ENCODE data around the gene TPM3.
"Not testable (repeated sequence)": the region's sequence is repeated elsewhere in the genome, so short reads cannot be mapped to it uniquely, and the experiment has no call there.

Gene TPM3

DNA sequence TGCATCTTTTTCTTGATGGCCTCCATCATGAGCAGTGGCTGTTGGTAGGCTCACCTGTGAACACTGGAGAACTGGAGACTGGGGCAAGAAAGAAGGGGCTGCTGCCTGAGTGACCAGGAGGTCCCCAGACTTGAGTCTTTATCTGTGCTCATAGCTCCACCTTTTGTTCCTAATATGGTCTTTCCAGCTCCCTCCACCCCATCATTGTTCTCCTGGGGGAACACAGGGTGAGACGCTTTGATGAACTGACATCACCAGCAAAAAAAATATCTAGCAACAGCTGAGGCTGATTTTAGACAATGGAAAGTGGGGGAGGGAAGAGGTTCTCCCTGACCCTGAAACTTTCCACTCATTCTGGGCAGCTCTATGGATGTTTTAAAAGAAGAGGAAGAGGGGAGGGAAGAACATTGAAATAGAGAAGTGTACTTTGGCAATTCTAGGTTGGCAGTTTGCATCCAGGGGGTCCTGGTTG, at the start of gene TPM3:
TPM3 (minus strand) TSS at position 111 of the 472 bp plus-strand sequence; CDS start at position 29, 82 bp downstream.
- ATAC-seq (peak; percentile 19), DNase-seq (no peak)

DNA sequence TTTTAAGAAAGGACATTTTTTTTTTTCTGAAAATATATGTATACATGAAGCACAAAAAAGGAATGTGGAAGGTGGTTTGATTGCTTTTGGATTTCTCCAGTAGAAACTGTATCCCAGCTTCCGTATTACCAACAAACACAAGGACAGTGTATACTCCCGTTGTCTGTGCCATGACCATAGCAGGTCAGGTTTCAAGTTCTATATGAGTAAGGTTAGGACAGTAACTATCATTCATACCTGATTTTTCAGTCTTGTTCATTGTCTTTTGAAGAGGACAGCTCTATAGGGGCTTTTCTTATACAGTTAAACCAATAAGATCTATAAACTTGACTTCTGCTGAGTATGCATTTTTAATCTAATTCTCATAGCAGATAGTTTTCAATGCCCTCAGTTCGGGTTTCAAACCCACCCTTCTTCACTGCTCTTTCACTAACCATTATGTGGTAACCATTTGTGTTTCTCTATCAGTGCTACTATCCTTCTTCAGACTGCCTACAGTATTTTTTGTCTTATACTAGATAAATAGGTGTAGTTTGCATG, 48.5 kb upstream of the TPM3 start:
- peak; percentile 23 for ATAC-seq
- DNase-seq, result no peak

DNA sequence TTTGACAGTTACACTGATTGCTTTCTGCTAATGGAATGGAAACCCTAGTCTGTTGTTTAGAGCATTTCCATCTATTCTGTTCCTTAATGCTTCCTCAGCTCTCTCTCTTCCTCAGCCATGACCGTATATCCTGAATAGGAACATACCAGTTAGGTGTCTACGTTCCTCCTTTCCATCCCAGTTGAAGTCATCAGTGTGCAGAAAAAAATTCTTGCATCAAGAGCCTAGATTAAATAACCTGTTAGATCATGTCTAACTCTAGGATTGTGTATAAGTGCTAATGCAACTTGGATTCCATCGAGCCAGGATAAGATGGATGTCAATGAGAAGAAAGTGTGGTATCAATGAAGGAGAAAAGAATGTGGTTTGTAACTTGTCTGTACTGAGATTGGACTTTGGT, 47.6 kb upstream of the TPM3 start:
- no peak for DNase-seq
- no peak for ATAC-seq

DNA sequence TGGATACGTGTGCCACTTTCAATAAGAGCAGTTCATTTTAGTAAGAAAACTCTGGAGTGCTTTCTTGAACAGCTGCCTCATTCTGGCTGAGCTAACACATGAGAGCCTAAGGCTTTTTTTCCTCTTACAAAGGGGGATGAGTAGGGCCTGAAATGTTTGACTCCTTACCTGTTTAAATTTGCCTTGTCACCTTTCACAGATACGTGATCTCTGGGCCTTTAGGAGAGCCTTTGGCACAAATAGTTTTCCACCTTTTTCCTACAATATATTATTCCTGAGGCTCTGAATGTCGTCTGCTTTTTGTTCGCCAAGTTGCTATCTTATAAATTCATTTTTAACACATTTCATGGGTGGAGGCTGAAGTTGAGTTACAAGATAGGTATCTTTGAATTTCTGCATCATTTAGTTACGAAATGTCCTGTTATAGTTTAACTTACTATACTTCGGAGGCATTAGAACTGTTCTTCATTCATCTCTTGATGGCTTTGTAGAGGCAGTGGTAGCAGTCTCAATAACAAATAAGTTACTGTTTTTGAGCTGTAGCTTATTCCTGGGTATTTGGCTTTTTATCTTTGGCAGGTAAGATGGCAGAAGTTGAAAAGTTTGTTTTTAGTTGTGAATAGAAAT, 46.1 kb upstream of the TPM3 start:
- ATAC-seq (no peak), DNase-seq (no peak)

DNA sequence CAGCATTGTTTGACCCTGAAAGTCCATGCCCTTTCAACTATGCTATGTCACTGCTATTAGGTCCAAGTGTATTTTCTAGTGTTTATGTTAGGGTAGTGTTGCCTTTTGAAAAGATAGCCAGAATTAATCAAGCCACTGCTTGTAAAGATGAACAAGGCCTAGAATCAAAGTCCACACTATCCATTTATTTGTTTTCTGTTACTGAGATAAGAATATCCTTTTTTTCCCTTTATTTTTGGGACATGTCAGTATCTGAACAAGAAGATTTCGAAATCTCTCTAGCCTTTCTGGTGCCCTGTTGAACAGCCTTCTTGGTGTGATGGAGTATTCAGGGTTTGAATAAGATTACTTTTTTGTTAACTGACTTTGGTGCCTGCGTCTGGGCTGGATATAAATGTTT, 45.5 kb upstream of the TPM3 start:
- ATAC-seq, result no peak
- no peak for DNase-seq

DNA sequence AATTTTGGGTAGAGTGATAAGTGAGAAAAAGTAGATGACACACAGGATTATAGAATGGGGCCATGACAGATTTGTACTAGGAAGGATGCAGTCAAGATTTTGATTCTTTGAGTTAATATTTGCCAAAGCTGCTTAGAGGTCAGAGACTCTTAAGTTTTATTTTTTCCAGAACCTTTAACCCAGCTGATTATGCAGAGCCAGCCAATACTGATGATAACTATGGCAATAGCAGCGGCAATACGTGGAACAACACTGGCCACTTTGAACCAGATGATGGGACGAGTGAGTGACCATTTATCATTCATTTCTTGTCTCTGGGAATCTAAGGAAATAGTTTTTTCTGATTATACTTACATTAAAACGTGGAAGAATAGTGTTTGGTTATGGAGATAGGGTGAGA, 45.0 kb upstream of the TPM3 start:
- DNase-seq (no peak), ATAC-seq (no peak)

DNA sequence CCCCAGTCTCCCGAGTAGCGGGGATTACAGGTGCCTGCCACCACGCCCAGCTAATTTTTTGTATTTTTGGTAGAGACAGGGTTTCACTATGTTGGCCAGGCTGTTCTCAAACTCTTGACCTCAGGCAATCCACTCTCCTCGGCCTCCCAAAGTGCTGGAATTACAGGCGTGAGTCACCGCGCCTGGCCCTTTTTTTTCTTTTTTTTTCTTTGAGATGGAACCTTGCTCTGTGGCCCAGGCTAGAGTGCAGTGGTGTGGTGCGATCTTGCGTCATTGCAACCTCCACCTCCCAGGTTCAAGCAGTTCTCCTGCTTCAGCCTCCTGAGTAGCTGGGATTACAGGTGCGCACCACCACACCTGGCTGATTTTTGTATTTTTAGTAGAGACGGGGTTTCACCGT, 41.2 kb upstream of the TPM3 start:
- ATAC-seq, result not testable (repeated sequence)

DNA sequence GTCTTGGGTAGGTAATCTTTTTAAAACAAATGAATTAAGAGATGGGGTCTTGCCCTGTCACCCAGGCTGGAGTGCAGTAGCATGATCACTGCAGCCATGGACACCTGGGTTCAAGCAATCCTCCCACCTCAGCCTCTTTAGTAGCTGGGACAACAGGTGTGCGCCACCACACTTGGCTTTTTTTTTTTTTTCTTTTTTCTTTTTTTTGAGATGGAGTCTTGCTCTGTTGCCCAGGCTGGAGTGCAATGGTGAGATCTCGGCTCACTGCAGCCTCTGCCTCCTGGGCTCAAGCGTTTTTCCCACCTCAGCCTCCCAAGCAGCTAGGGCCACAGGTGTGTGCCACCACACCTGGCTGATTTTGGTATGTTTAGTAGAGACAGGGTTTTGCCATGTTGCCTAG, 39.2 kb upstream of the TPM3 start:
- ATAC-seq, DNase-seq: not testable (repeated sequence)

More for the DNA sequence above, 41.2 kb upstream of the TPM3 start:
- DNase-seq, result not testable (repeated sequence)

DNA sequence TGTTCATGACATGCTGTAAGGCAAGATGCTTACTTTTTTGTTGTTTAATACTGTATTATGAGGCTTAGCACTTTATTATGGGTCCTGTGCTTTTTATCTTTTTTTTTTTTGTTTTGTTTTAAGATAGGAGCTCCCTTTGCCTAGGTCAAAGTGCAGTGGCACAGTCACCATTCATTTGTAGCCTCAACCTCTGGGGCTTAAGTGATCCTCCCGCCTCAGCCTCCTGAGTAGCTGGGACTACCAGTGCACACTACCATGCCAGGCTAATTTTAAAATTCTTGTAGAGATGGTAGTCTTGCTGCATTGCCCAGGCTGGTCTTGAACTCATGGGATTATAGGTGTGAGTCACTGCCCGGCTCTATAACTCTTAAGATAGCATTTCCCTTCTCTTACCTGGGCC, 33.5 kb upstream of the TPM3 start:
- DNase-seq (no peak), ATAC-seq (no peak)

DNA sequence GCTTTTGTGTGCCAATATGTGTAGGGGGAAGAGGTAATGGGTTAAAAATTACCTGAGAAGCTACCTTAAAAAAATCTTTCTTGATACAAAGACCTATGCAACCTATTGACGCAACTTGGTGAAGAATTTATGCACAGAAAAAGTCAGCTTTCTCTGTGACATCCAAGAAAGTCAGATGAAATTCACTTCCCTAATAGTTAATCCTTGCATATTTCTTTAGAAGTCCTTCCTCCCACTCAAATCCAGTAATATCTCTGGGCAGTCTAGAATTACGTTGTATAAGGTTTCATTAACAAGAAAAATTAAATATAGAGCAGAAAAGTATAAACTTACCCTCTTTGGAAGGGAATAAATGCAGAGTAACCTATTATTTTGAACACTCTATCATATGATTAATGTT, 31.7 kb upstream of the TPM3 start:
- no peak for ATAC-seq

DNA sequence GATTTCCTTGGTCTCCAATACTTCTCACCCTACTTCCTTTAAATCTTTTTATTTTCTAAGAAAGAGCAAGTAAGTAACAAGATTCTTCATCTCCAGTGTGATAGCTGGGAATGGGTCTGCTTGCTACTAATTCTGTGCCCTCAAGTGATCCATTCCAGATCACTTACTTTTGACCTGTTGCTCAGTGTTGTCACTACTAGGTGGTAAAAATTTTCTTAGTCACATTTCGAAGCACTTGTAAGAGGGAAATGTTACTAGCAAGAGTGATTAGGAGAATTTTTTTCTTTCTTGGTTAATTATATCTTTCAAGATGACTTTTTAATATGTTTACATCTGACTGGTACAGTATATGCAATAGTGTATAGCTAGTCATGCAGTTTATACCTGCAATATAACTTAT, 31.0 kb upstream of the TPM3 start:
- ATAC-seq, result no peak
- DNase-seq, result no peak

More for the DNA sequence above, 31.7 kb upstream of the TPM3 start:
- DNase-seq, result no peak

DNA sequence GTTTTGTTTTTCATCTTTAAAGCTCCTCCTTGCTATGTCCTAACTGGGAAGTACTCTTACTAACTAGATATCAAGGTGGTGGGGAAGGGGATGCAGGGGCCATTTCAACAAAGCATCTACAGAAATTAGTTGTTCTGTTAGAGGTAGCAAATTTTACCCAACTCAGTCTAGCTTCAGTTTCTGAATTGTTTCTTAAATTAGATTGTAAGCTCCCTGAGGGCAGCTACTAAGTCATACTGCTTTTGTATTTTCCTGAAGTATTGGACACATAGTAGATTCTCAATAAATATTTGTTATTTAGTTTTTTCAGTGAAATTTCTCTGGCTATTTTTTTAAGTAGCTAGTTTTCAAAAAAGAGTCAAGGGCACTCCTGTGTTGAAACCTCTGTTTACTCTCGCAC, 30.6 kb upstream of the TPM3 start:
- ATAC-seq (no peak), DNase-seq (no peak)

DNA sequence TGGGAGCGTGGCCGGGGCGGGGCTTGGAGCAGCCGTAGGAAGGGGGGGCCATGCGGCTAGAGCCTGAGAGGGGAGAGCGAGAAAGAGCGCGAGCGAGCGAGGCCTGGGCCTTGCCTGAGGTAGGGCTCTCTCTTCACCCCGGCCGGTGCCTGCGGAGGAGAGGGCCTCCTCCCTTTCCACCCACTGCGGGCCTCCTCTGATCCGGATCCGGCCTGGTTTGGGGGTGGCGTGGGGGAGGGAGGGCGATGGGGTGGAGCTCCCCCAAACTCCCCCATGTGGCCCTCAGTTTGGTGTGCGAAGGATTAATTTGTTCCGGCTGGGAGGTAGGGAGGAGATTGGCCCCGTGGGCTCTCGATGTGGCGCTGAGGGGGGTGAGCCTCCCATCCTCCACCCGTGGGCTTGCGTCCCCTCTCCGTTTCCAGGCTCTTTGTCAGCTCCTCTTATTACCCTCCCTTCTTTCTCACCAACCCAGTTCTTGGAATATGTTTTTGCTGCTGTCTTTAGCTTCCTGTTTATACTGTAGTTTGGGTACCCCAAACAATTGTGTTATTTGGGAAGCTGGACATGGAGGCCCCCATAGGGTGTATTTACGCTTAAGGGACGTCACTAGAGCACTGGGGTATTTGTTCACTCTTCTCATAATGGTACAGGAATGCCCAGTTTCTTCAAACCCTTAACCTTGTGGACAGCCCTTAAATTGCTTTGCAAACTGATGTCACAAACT, 29.5 kb upstream of the TPM3 start:
- ATAC-seq (peak; percentile 25), DNase-seq (peak; percentile 68)

DNA sequence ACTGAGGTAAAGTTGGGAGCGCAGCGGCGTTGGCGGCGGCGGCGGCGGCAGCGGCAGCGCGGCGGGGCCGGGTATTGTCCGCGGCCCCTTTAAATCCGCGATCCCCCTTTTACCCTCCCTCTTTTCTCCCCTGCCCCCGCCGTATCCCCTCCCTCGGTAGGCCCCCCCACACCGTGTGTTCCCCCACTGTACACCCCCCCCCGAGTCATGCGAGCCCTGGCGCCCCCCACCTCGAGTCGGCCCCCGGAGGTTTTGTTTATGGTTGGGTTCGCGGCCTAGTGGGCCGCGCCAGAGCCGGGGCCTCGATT, 29.0 kb upstream of the TPM3 start:
- ATAC-seq (no peak), DNase-seq (no peak)

DNA sequence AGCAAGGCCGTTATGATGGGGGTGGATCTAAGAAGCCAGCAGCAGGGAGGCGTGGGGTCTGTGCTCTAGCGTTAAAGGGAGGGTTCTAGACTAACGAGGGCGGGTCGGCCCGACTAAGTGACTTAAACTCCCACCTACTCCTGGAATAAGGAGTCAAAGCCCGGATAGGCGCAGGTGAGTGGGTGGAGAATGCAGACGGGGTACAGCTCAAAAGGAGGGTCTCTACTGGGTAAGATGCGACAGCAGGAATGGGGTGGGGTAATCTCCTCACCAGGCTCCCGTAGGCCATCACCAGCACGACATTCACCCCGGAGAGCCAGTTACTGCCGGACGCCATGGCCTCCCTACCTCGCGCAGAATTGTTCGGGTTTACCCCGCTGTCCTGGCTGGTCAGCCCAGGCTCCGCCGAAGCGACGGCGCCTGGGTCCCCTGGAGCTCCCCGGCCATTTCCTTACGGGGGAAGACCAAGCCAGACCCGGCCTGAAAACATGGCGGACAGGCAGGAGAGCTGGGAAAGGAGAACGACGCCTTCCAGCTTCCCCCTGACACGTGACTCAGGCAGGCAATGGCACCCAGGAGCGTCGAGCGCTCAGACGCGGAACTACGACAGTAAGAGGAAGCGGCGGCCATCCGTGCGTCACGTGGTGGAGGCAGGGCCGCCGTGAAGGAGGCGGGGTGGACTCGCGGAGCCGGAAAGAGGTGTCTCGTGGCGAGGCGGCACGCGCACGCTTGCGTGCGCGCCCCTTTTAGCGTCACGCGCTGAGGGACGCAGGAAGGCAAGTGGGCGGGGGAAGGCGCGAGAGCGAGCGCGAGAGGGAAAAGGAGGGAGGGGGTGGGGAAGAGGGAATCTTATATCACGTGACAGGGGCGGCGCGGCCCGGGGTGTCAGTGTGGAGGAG, 28.4 kb upstream of the TPM3 start, which contains the start of gene UBAP2L:
UBAP2L (plus strand) TSS at position 885 of the 899 bp plus-strand sequence. CDS start 4,169 bp downstream, outside the sequence.
- DNase-seq (peak; percentile 99), ATAC-seq (peak; percentile 93)

DNA sequence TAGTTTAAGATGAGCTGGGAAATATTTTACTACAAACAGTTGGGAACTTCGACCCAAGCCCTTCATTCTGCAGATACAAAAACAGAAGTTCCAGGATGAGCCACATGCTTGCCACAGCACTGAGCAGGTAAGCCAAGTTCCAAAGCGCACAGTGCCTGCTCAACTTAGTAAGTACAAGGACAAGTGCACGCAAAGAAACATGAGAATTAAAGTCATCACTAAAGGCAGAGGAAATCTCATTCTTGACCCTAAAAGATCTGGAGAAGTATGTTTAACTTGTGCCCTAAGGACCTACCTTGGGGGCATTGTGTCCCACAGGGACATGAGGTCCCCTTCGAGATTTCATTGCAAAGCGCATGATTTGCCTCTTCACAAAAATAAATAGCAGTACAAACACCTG, 27.6 kb upstream of the TPM3 start:
- no peak for DNase-seq
- ATAC-seq, result no peak

DNA sequence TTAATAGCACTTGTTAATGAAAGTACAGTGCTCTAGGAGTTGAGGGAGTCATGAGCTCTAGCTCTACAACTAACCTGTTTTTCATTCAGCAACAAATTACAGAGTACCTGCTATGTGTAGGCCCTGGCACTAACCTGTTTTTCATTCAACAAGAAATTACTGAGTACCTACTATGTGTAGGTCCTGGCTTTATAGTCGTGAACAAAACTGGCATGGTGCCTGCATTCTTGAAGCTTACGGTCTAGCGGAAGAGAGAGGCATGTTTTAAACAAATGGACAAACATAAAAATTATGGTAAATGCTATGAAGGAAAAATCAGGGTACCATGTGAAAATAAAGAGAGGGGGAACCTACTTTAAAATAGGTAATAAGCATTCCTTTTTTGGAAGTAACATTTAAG, 26.6 kb upstream of the TPM3 start:
- no peak for ATAC-seq
- DNase-seq, result no peak

DNA sequence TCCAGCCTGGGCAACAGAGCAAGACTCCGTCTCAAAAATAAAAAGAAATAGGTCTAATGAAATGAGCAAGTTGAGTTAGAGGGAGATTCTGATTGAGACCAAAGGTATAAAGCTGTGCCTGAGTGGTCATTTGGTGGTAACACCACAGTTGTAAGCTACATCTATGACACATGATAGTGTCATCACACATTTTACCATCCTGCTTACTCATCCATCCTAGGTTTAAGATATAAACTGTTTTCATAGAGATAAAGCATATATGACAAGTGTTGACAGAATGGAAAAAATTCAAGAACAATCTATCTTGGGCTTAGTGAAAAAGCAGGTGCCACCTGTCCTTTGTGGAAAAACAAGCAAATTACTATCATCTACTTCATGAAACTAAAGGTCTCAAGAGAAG, 21.4 kb upstream of the TPM3 start:
- ATAC-seq (peak; percentile 91), DNase-seq (no peak)

DNA sequence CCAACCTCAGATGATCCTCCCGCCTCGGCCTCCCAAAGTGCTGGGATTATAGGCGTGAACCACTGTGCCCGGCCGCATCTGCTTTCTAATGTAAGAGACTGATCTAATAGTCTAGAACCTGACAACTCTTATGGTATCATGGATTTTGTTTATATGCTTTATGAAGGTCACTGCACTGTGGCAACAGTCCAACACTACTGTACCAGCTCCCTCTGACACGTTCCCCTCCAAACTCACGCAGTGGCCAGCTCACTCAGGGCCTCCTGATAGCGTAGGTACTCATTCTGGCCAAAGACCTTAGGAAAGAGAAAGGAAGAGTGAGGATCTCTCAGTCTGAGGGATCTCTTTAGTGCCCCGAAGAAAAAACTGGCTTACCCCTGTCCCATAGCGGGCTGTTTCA, 20.2 kb upstream of the TPM3 start:
- ATAC-seq, result no peak
- DNase-seq, result no peak

DNA sequence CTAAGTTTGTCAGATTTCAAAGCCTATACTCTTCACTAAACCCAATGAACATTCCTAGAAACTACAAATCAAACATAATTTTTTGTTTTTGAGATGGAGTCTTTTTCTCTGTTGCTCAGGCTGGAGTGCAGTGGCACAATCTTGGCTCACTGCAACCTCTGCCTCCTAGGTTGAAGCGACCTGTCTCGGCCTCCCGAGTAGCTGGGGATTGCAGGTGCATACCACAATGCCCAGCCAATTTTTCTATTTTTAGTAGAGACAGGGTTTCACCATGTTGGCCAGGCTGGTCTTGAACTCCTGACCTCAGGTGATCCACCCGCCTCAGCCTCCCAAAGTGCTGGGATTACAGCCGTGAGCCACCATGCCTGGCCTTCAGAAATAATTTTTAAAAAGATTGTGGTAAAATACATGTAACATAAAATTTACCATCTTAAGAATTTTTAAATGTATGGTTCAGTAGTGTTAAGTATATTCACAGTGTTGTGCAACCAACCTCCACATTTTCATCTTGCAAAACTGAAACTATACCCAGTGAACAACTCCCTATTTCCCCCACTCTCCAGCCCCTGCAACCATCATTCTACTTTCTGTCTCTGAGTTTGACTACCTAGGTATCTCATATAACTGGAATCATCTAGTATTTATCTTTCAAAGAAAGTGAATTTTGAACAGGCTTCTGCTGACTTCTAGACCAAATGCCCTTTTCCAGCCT, 16.9 kb upstream of the TPM3 start:
- no peak for ATAC-seq
- DNase-seq, result no peak

DNA sequence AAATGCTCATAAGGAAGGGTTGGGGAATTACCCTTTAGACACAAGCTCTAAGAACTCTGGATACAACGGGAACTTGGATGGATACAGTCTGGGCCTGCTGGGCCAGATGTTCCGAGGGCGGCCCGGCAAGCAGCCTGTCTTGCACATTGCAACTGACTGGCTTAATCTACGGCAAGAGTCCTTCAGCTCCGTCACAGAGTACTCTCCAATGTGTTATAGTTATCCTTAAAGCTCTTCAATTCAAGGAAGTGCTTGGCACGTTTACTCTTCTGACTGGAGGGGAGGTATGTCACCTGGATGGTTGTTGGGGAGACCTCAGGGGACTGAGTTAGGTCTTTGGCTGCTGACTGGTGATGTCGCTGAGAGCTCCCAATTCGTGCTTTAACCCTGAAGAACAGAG, 15.4 kb upstream of the TPM3 start:
- ATAC-seq (no peak), DNase-seq (no peak)

DNA sequence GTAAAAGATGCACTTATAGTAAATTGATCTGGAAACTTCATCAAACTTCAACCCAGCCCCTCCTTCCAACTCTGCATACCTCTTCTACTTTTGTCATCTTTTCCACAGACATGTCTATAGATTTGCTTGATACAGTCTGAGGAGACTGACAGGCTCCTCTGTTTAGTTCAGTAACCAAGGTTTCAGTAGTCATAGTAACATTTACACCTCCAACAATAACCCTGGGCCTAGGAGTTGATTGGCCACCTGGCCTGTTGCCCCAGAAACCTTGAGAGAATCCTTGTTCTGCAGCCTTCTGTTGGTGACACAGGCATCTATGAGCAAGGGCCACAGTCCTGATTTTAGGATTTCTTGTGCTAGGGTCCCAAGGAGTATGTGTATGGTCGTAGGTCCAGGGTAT, 14.3 kb upstream of the TPM3 start, which contains the start of gene CFAP141:
CFAP141 (minus strand) TSS at position 138 of the 400 bp plus-strand sequence; CDS start at position 112, 26 bp downstream.
- DNase-seq (no peak), ATAC-seq (peak; percentile 96)
